ENCODE measurements around the gene CCDC57. TPM values are rescaled to one million over a fixed set of nuclear protein-coding genes. Genes with fewer than 3 reads are reported as not detected.

Gene CCDC57
- total and polyA plus RNA-seq, 5 donors from 2014 or later, result 27.7 to 76.6 (median 38.1) TPM

GRCh38 chr17:82101767-82102679, 110.6 kb downstream of the CCDC57 start:
- no peak for ATAC-seq (ENCODE audit: low read depth in 2 of 2)
- H3K36me3 Mint-ChIP-seq, result no peaks in the 10 kb centered on the region
- peaks cover 0 to 37% (median 8%) of the 10 kb centered on the region in 4 donors for H3K4me1 Mint-ChIP-seq
- peak overlapping the region in 3 of 4 donors; percentile 38 to 89 (median 58) for H3K4me3 Mint-ChIP-seq
- Histone ChIP-seq H3K9me3 (ENCODE audit: control insufficient read depth in 2 of 2, low read length in 2 of 2) (no peaks in the 10 kb centered on the region), H3K27me3 (ENCODE audit: control insufficient read depth, insufficient read depth, low read length) (no peaks in the 10 kb centered on the region), H3K27ac (ENCODE audit: insufficient read depth, low read length, poor library complexity, severe bottlenecking) (no peak overlapping the region), H3K4me1 (ENCODE audit: control insufficient read depth, insufficient read depth, low read length, poor library complexity, severe bottlenecking) (peaks cover 35% of the 10 kb centered on the region), H3K4me3 (ENCODE audit: low read depth, low read length) (no peak overlapping the region), H3K36me3 (ENCODE audit: control insufficient read depth, insufficient read depth, low read length) (no peaks in the 10 kb centered on the region)
- no peaks in the 10 kb centered on the region for H3K9me3 Mint-ChIP-seq
- no peaks in the 10 kb centered on the region for H3K27me3 Mint-ChIP-seq
- H3K27ac Mint-ChIP-seq, result peak overlapping the region in 2 of 3 donors; percentile 52 to 84
- no peak for DNase-seq

GRCh38 chr17:82101301-82101715, 111.3 kb downstream of the CCDC57 start:
- H3K9me3 ChIP-seq (ENCODE audit: control insufficient read depth in 2 of 2, low read length in 2 of 2), result no peaks in the 10 kb centered on the region
- ATAC-seq (ENCODE audit: low read depth in 2 of 2) (no peak), DNase-seq (no peak)
- Mint-ChIP-seq H3K9me3 (no peaks in the 10 kb centered on the region), H3K27me3 (no peaks in the 10 kb centered on the region), H3K4me3 (peak overlapping the region; percentile 24 to 89 (median 62)), H3K27ac (no peak overlapping the region), H3K36me3 (no peaks in the 10 kb centered on the region), H3K4me1 (peaks cover 0 to 33% (median 7%) of the 10 kb centered on the region in 4 donors)
- no peaks in the 10 kb centered on the region for H3K27me3 ChIP-seq (ENCODE audit: control insufficient read depth, insufficient read depth, low read length)
- peaks cover 35% of the 10 kb centered on the region for H3K4me1 ChIP-seq (ENCODE audit: control insufficient read depth, insufficient read depth, low read length, poor library complexity, severe bottlenecking)
- no peak overlapping the region for H3K27ac ChIP-seq (ENCODE audit: insufficient read depth, low read length, poor library complexity, severe bottlenecking)
- H3K36me3 ChIP-seq (ENCODE audit: control insufficient read depth, insufficient read depth, low read length), result no peaks in the 10 kb centered on the region
- H3K4me3 ChIP-seq (ENCODE audit: low read depth, low read length), result no peak overlapping the region

GRCh38 chr17:82100502-82101298, 111.9 kb downstream of the CCDC57 start:
- Histone ChIP-seq H3K4me1 (ENCODE audit: control insufficient read depth, insufficient read depth, low read length, poor library complexity, severe bottlenecking) (peaks cover 31% of the 10 kb centered on the region), H3K9me3 (ENCODE audit: control insufficient read depth in 2 of 2, low read length in 2 of 2) (no peaks in the 10 kb centered on the region), H3K27ac (ENCODE audit: insufficient read depth, low read length, poor library complexity, severe bottlenecking) (no peak overlapping the region), H3K4me3 (ENCODE audit: low read depth, low read length) (no peak overlapping the region), H3K27me3 (ENCODE audit: control insufficient read depth, insufficient read depth, low read length) (no peaks in the 10 kb centered on the region), H3K36me3 (ENCODE audit: control insufficient read depth, insufficient read depth, low read length) (no peaks in the 10 kb centered on the region)
- Mint-ChIP-seq H3K36me3 (no peaks in the 10 kb centered on the region), H3K27ac (peak overlapping the region in 2 of 3 donors; percentile 14 to 46), H3K4me1 (peaks cover 0 to 29% (median 4%) of the 10 kb centered on the region in 4 donors), H3K4me3 (peak overlapping the region; percentile 81 to 89 (median 85)), H3K9me3 (no peaks in the 10 kb centered on the region), H3K27me3 (no peaks in the 10 kb centered on the region)
- ATAC-seq (ENCODE audit: low read depth in 2 of 2) (no peak), DNase-seq (no peak)

GRCh38 chr17:82098939-82099763, 113.5 kb downstream of the CCDC57 start:
- no peaks in the 10 kb centered on the region for H3K27me3 ChIP-seq (ENCODE audit: control insufficient read depth, insufficient read depth, low read length)
- Mint-ChIP-seq H3K27me3 (no peaks in the 10 kb centered on the region), H3K27ac (peak overlapping the region in 2 of 3 donors; percentile 38 to 76), H3K4me1 (peaks cover 0 to 19% (median 3%) of the 10 kb centered on the region in 4 donors), H3K9me3 (no peaks in the 10 kb centered on the region), H3K36me3 (no peaks in the 10 kb centered on the region), H3K4me3 (peak overlapping the region; percentile 81 to 89 (median 85))
- DNase-seq, result peak in 1 of 3 donors; percentile 29
- H3K4me3 ChIP-seq (ENCODE audit: low read depth, low read length), result no peak overlapping the region
- no peaks in the 10 kb centered on the region for H3K9me3 ChIP-seq (ENCODE audit: control insufficient read depth in 2 of 2, low read length in 2 of 2)
- H3K4me1 ChIP-seq (ENCODE audit: control insufficient read depth, insufficient read depth, low read length, poor library complexity, severe bottlenecking), result peaks cover 21% of the 10 kb centered on the region
- H3K36me3 ChIP-seq (ENCODE audit: control insufficient read depth, insufficient read depth, low read length), result no peaks in the 10 kb centered on the region
- peak overlapping the region; percentile 86 for H3K27ac ChIP-seq (ENCODE audit: insufficient read depth, low read length, poor library complexity, severe bottlenecking)
- no peak for ATAC-seq (ENCODE audit: low read depth in 2 of 2)

GRCh38 chr17:82098169-82098938, 114.3 kb downstream of the CCDC57 start, which contains the start of gene FASN:
TSS of gene FASN (minus strand) at chr17:82098236. CDS start at chr17:82096445, 1,791 bp downstream.
- H3K27ac ChIP-seq (ENCODE audit: insufficient read depth, low read length, poor library complexity, severe bottlenecking), result peak within 1 kb of the TSS; percentile 86
- Mint-ChIP-seq H3K4me3 (peak within 1 kb of the TSS; percentile 78 to 89 (median 87)), H3K36me3 (no peaks in the 10 kb centered on the region), H3K9me3 (no peaks in the 10 kb centered on the region), H3K27ac (no peak within 1 kb of the TSS), H3K27me3 (no peaks in the 10 kb centered on the region), H3K4me1 (peaks cover 0 to 19% (median 2%) of the 10 kb centered on the region in 4 donors)
- H3K36me3 ChIP-seq (ENCODE audit: control insufficient read depth, insufficient read depth, low read length), result peaks cover under 1% of the 10 kb centered on the region
- no peaks in the 10 kb centered on the region for H3K27me3 ChIP-seq (ENCODE audit: control insufficient read depth, insufficient read depth, low read length)
- DNase-seq (peak; percentile 86 to 93 (median 91)), ATAC-seq (ENCODE audit: low read depth in 2 of 2) (peak; percentile 83 to 84)
- peaks cover 21% of the 10 kb centered on the region for H3K4me1 ChIP-seq (ENCODE audit: control insufficient read depth, insufficient read depth, low read length, poor library complexity, severe bottlenecking)
- H3K4me3 ChIP-seq (ENCODE audit: low read depth, low read length), result no peak within 1 kb of the TSS
- H3K9me3 ChIP-seq (ENCODE audit: control insufficient read depth in 2 of 2, low read length in 2 of 2), result no peaks in the 10 kb centered on the region

- Mint-ChIP-seq H3K36me3 (no peaks in the 10 kb centered on the region), H3K4me1 (peaks cover 0 to 19% (median 2%) of the 10 kb centered on the region in 4 donors), H3K9me3 (no peaks in the 10 kb centered on the region), H3K4me3 (peak overlapping the region in 2 of 4 donors; percentile 78 to 85), H3K27me3 (no peaks in the 10 kb centered on the region), H3K27ac (no peak overlapping the region)
- ATAC-seq (ENCODE audit: low read depth in 2 of 2) (no peak), DNase-seq (peak in 1 of 3 donors; percentile 35)
- peaks cover 21% of the 10 kb centered on the region for H3K4me1 ChIP-seq (ENCODE audit: control insufficient read depth, insufficient read depth, low read length, poor library complexity, severe bottlenecking)
- no peaks in the 10 kb centered on the region for H3K9me3 ChIP-seq (ENCODE audit: control insufficient read depth in 2 of 2, low read length in 2 of 2)
- peak overlapping the region; percentile 86 for H3K27ac ChIP-seq (ENCODE audit: insufficient read depth, low read length, poor library complexity, severe bottlenecking)
- H3K4me3 ChIP-seq (ENCODE audit: low read depth, low read length), result no peak overlapping the region
- no peaks in the 10 kb centered on the region for H3K27me3 ChIP-seq (ENCODE audit: control insufficient read depth, insufficient read depth, low read length)
- peaks cover 3% of the 10 kb centered on the region for H3K36me3 ChIP-seq (ENCODE audit: control insufficient read depth, insufficient read depth, low read length)
Observed at GRCh38 chr17:82097919-82098168, 114.8 kb downstream of the CCDC57 start.
